GM23338 (cell line): ENCODE results near the gene OR8B8. TPM values are rescaled to one million over a fixed set of nuclear protein-coding genes. Genes with fewer than 3 reads are reported as not detected.
A peak's percentile ranks its signal among the peaks of the same experiment; 100 is the strongest.

ENCODE experiments used
- ATAC-seq: fragments of 200-7000 bp; cut with Tn5 transposase; 3 replicates; pipeline ENCODE4 v1.9.1; 2020
- DNase-seq: peaks from one replicate; pipeline ENCODE4 v3.0.0-alpha.2; 2015; ENCODE audit warnings: low spot score
- H2AFZ ChIP-seq: fragments of 200-600 bp; sonication (generic); 2 replicates; pipeline ENCODE4 v1.8.0; 2016; ENCODE audit warnings: antibody characterized with exemption, mild to moderate bottlenecking, moderate library complexity
- H3F3A ChIP-seq: fragments of 200-600 bp; sonication (generic); replicated peaks from 2 replicates; pipeline ENCODE4 v1.8.0; 2017; ENCODE audit warnings: antibody characterized with exemption, mixed run types, low read depth
- H3K27ac ChIP-seq: fragments of 200-600 bp; sonication (generic); 2 replicates; pipeline ENCODE4 v1.6.1; 2016; ENCODE audit warnings: low read depth
- H3K27me3 ChIP-seq: fragments of 200-600 bp; sonication (generic); 2 replicates; pipeline ENCODE4 v1.8.0; 2016; ENCODE audit warnings: mild to moderate bottlenecking, mixed run types, moderate library complexity; ENCODE audit not compliant: insufficient read depth
- H3K36me3 ChIP-seq: fragments of 200-600 bp; sonication (generic); 2 replicates; pipeline ENCODE4 v1.8.0; 2016; ENCODE audit warnings: mild to moderate bottlenecking; ENCODE audit not compliant: insufficient read depth
- H3K4me1 ChIP-seq: fragments of 200-600 bp; sonication (generic); 2 replicates; pipeline ENCODE4 v1.8.0; 2016; ENCODE audit warnings: mild to moderate bottlenecking, moderate library complexity; ENCODE audit not compliant: insufficient read depth
- H3K4me2 ChIP-seq: fragments of 200-600 bp; sonication (generic); 2 replicates; pipeline ENCODE4 v1.7.1; 2017; ENCODE audit warnings: mixed run types
- H3K4me3 ChIP-seq: fragments of 200-600 bp; sonication (generic); 2 replicates; pipeline ENCODE4 v1.6.1; 2016; ENCODE audit warnings: mixed run types
- H3K79me2 ChIP-seq: fragments of 200-600 bp; sonication (generic); replicated peaks from 2 replicates; pipeline ENCODE4 v1.8.0; 2017; ENCODE audit warnings: mild to moderate bottlenecking; ENCODE audit not compliant: insufficient read depth
- H3K9me2 ChIP-seq: fragments of 200-600 bp; sonication (generic); 2 replicates; pipeline ENCODE4 v1.8.0; 2017; ENCODE audit not compliant: insufficient read depth
- H4K20me1 ChIP-seq: fragments of 200-600 bp; sonication (generic); replicated peaks from 2 replicates; pipeline ENCODE4 v1.8.0; 2017; ENCODE audit warnings: mild to moderate bottlenecking; ENCODE audit not compliant: insufficient read depth
- H3K27ac Mint-ChIP-seq: 2 replicates; pipeline ENCODE4 v1.8.0; 2020; ENCODE audit warnings: inconsistent platforms, mild to moderate bottlenecking, moderate library complexity, mixed read lengths
- H3K27me3 Mint-ChIP-seq: 3 replicates; pipeline ENCODE4 v1.8.0; 2022; ENCODE audit warnings: low read depth, mild to moderate bottlenecking, moderate library complexity, mixed read lengths, inconsistent platforms; ENCODE audit not compliant: insufficient read depth, poor library complexity
- H3K36me3 Mint-ChIP-seq: 3 replicates; pipeline ENCODE4 v1.8.0; 2021; ENCODE audit warnings: low read depth, mild to moderate bottlenecking, inconsistent platforms, moderate library complexity, mixed read lengths
- H3K4me1 Mint-ChIP-seq: 3 replicates; pipeline ENCODE4 v1.8.0; 2020; ENCODE audit warnings: mild to moderate bottlenecking, inconsistent platforms, mixed read lengths
- H3K4me3 Mint-ChIP-seq: 3 replicates; pipeline ENCODE4 v1.8.0; 2021; ENCODE audit warnings: moderate library complexity, mild to moderate bottlenecking, inconsistent platforms, mixed read lengths
- H3K9me3 Mint-ChIP-seq: 3 replicates; pipeline ENCODE4 v1.8.0; 2020; ENCODE audit warnings: moderate library complexity, mild to moderate bottlenecking, inconsistent platforms, mixed read lengths
- CTCF ChIP-seq, 2 experiments: fragments of 200-600 bp in 1 of 2; sonication (generic) in 1 of 2; conservative IDR thresholded peaks; 2 replicates each; pipeline versions ENCODE4 v1.5.1 to v1.6.1; 2016 to 2017; ENCODE audit warnings: antibody characterized with exemption in 2 of 2, low read depth in 2 of 2, mild to moderate bottlenecking in 2 of 2, moderate library complexity in 1 of 2
- EZH2phosphoT487 ChIP-seq: fragments of 200-600 bp; sonication (generic); IDR thresholded peaks from one replicate; pipeline ENCODE4 v1.8.1; 2018; ENCODE audit warnings: antibody characterized with exemption; ENCODE audit not compliant: unreplicated experiment
- JUNB ChIP-seq: IDR thresholded peaks from one replicate; pipeline ENCODE4 v1.6.1; 2016; ENCODE audit warnings: antibody characterized with exemption; ENCODE audit not compliant: unreplicated experiment
- NANOG ChIP-seq: IDR thresholded peaks from 2 replicates; pipeline ENCODE4 v1.6.1; 2016; ENCODE audit warnings: antibody characterized with exemption, borderline replicate concordance
- STAT1 ChIP-seq: IDR thresholded peaks from one replicate; pipeline ENCODE4 v1.6.1; 2016; ENCODE audit warnings: antibody characterized with exemption; ENCODE audit not compliant: unreplicated experiment
- ZNF331 ChIP-seq: fragments of 250-450 bp; sonication (Bioruptor Pico); IDR thresholded peaks from 2 replicates; pipeline ENCODE4 v1.5.0; 2020; ENCODE audit warnings: low read depth, mild to moderate bottlenecking, moderate library complexity
- polyA plus RNA-seq: library from polyadenylated mRNA; unstranded; fragments of >200 nt; fragmentation: Nextera tagmentation; extraction: Ambion mirVana; gene quantifications from 2 replicates; pipeline ENCODE4 v1.2.1, GENCODE V29; 2016
- total RNA-seq: library from RNA; depleted of rRNA; stranded (reverse); fragments of >200 nt; shearing (Covaris generic); gene quantifications from 2 replicates; pipeline ENCODE4 v1.2.3, GENCODE V29; 2014
- TF ChIP-seq, protein P1 (sequence below): IDR thresholded peaks from 2 replicates; pipeline ENCODE4 v1.6.1; 2016; ENCODE audit warnings: antibody characterized with exemption
- TF ChIP-seq, protein P2 (sequence below): IDR thresholded peaks from one replicate; pipeline ENCODE4 v1.6.1; 2018; ENCODE audit warnings: antibody characterized with exemption; ENCODE audit not compliant: unreplicated experiment

OR8B8 gene
- total and polyA plus RNA-seq, 2 experiments from 2014 or later, result not detected

DNA sequence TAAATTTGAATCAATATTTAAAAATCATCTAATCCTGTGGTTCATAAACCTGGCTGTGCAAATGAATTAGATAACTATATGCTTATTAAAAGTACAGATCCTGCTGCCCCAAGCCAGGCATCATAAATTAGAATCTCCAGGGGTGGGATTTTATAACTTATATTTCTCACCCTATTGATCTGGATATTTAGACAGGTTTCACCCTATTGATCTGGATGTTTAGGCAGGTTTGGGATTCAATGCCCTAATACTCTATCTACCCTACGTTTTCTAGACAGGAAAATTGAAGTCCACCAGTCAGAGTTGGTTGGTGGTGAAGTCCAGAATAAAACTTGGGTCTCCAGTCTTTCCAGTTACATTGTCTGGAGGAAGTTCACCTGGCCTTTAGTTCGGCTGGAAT is 2.6 kb downstream of the OR8B8 start:
- Mint-ChIP-seq H3K9me3 (no peaks in the 10 kb centered on the region), H3K27ac (no peak overlapping the region; the same call in 1 of the 2 replicates), H3K27me3 (peaks cover 1% of the 10 kb centered on the region), H3K4me3 (no peak overlapping the region), H3K36me3 (no peaks in the 10 kb centered on the region), H3K4me1 (no peaks in the 10 kb centered on the region)
- TF ChIP-seq, protein P1, sequence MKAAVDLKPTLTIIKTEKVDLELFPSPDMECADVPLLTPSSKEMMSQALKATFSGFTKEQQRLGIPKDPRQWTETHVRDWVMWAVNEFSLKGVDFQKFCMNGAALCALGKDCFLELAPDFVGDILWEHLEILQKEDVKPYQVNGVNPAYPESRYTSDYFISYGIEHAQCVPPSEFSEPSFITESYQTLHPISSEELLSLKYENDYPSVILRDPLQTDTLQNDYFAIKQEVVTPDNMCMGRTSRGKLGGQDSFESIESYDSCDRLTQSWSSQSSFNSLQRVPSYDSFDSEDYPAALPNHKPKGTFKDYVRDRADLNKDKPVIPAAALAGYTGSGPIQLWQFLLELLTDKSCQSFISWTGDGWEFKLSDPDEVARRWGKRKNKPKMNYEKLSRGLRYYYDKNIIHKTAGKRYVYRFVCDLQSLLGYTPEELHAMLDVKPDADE, result no peak
- TF ChIP-seq, protein P2, sequence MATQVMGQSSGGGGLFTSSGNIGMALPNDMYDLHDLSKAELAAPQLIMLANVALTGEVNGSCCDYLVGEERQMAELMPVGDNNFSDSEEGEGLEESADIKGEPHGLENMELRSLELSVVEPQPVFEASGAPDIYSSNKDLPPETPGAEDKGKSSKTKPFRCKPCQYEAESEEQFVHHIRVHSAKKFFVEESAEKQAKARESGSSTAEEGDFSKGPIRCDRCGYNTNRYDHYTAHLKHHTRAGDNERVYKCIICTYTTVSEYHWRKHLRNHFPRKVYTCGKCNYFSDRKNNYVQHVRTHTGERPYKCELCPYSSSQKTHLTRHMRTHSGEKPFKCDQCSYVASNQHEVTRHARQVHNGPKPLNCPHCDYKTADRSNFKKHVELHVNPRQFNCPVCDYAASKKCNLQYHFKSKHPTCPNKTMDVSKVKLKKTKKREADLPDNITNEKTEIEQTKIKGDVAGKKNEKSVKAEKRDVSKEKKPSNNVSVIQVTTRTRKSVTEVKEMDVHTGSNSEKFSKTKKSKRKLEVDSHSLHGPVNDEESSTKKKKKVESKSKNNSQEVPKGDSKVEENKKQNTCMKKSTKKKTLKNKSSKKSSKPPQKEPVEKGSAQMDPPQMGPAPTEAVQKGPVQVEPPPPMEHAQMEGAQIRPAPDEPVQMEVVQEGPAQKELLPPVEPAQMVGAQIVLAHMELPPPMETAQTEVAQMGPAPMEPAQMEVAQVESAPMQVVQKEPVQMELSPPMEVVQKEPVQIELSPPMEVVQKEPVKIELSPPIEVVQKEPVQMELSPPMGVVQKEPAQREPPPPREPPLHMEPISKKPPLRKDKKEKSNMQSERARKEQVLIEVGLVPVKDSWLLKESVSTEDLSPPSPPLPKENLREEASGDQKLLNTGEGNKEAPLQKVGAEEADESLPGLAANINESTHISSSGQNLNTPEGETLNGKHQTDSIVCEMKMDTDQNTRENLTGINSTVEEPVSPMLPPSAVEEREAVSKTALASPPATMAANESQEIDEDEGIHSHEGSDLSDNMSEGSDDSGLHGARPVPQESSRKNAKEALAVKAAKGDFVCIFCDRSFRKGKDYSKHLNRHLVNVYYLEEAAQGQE, result no peak
- TF ChIP-seq ZNF331 (no peak), STAT1 (no peak), JUNB (no peak), NANOG (no peak), EZH2phosphoT487 (no peak)
- peaks cover 9% of the 10 kb centered on the region for H3K9me2 ChIP-seq
- H3K27me3 ChIP-seq, result no peaks in the 10 kb centered on the region
- no peak overlapping the region for H2AFZ ChIP-seq
- DNase-seq (no peak), ATAC-seq (no peak)
- no peaks in the 10 kb centered on the region for H3K4me1 ChIP-seq
- H3K27ac ChIP-seq, result no peak overlapping the region
- no peak overlapping the region for H3K4me3 ChIP-seq
- no peak overlapping the region for H3K4me2 ChIP-seq
- H3F3A ChIP-seq, result no peaks in the 10 kb centered on the region
- no peaks in the 10 kb centered on the region for H3K36me3 ChIP-seq
- no peaks in the 10 kb centered on the region for H3K79me2 ChIP-seq
- H4K20me1 ChIP-seq, result no peaks in the 10 kb centered on the region

- TF ChIP-seq, protein P1, result no peak
- TF ChIP-seq CTCF (conservative IDR thresholded peaks at IDR 0.05; ENCODE audit: low read depth in 2 of 2), result peak in 1 of 2 experiments; percentile 32; a peak in 2 of 4 replicates
- Histone ChIP-seq H2AFZ (no peak overlapping the region), H3K79me2 (no peaks in the 10 kb centered on the region), H3F3A (no peaks in the 10 kb centered on the region), H3K27me3 (no peaks in the 10 kb centered on the region), H3K4me2 (no peak overlapping the region), H3K27ac (no peak overlapping the region), H3K4me3 (no peak overlapping the region), H4K20me1 (no peaks in the 10 kb centered on the region), H3K9me2 (peaks cover 9% of the 10 kb centered on the region), H3K4me1 (no peaks in the 10 kb centered on the region), H3K36me3 (no peaks in the 10 kb centered on the region)
- Mint-ChIP-seq H3K4me1 (no peaks in the 10 kb centered on the region), H3K4me3 (no peak overlapping the region), H3K36me3 (no peaks in the 10 kb centered on the region), H3K27me3 (peaks cover 1% of the 10 kb centered on the region), H3K27ac (no peak overlapping the region; the same call in 1 of the 2 replicates), H3K9me3 (no peaks in the 10 kb centered on the region)
- ATAC-seq, result no peak
- peak; percentile 7 for DNase-seq
These were observed 3.1 kb downstream of the OR8B8 start for GRCh38 chr11:124442442-124442841.
